ENCODE measurements around the gene LRCOL1.

LRCOL1 gene

GRCh38 chr12:132633398-132633797, 23.0 kb upstream of the LRCOL1 start:
- POLR2A ChIA-PET, result no interaction called here
- CTCF ChIA-PET, result interaction anchor here (1.0 to 3.0 kb wide), 5 partner anchors 8 to 24 kb away, joined by 3 to 15 read pairs (median 3); no protein-coding TSS in a partner anchor
- H3K4me3 ChIP-seq (ENCODE audit: low read depth, low read length), result no peak overlapping the region
- no peak for DNase-seq (ENCODE audit: low read depth, low spot score)
- TF ChIP-seq CTCF (IDR thresholded peaks at IDR 0.05; ENCODE audit: insufficient read depth, low read length, missing control alignments), result no peak

- ChIA-PET POLR2A (no interaction called here), CTCF (interaction anchor here (0.6 to 5.5 kb wide), 7 partner anchors 7 to 23 kb away, joined by 3 to 45 read pairs (median 4); partner anchors contain the start of gene LRCOL1)
- no peak overlapping the region for H3K4me3 ChIP-seq (ENCODE audit: low read depth, low read length)
- no peak for TF ChIP-seq CTCF (IDR thresholded peaks at IDR 0.05; ENCODE audit: insufficient read depth, low read length, missing control alignments)
- no peak for DNase-seq (ENCODE audit: low read depth, low spot score)
These were observed 22.3 kb upstream of the LRCOL1 start for GRCh38 chr12:132632521-132633228.

- no peak for TF ChIP-seq CTCF (IDR thresholded peaks at IDR 0.05; ENCODE audit: insufficient read depth, low read length, missing control alignments)
- ChIA-PET CTCF (interaction anchor here (0.9 to 5.5 kb wide), 3 partner anchors 8 to 217 kb away, joined by 5 to 45 read pairs (median 15); no protein-coding TSS in a partner anchor), POLR2A (no interaction called here)
- no peak overlapping the region for H3K4me3 ChIP-seq (ENCODE audit: low read depth, low read length)
- no peak for DNase-seq (ENCODE audit: low read depth, low spot score)
These were observed 21.3 kb upstream of the LRCOL1 start for GRCh38 chr12:132631666-132632065.

- DNase-seq (ENCODE audit: low read depth, low spot score), result no peak
- no peak for TF ChIP-seq CTCF (IDR thresholded peaks at IDR 0.05; ENCODE audit: insufficient read depth, low read length, missing control alignments)
- POLR2A ChIA-PET, result no interaction called here
- CTCF ChIA-PET, result interaction anchor here (1.7 to 5.5 kb wide), 3 partner anchors 9 to 16 kb away, joined by 7 to 45 read pairs (median 18); no protein-coding TSS in a partner anchor
- no peak overlapping the region for H3K4me3 ChIP-seq (ENCODE audit: low read depth, low read length)
These were observed 20.3 kb upstream of the LRCOL1 start for GRCh38 chr12:132630672-132631071.

GRCh38 chr12:132629330-132629729, 18.9 kb upstream of the LRCOL1 start:
- TF ChIP-seq CTCF (IDR thresholded peaks at IDR 0.05; ENCODE audit: insufficient read depth, low read length, missing control alignments), result no peak
- DNase-seq (ENCODE audit: low read depth, low spot score), result no peak
- H3K4me3 ChIP-seq (ENCODE audit: low read depth, low read length), result no peak overlapping the region
- POLR2A ChIA-PET, result no interaction called here
- CTCF ChIA-PET, result interaction anchor here (1.0 to 5.5 kb wide), 4 partner anchors 10 to 14 kb away, joined by 3 to 45 read pairs (median 12); no protein-coding TSS in a partner anchor

GRCh38 chr12:132625731-132626430, 15.5 kb upstream of the LRCOL1 start:
- CTCF ChIA-PET, result interaction anchor here (1.0 to 1.9 kb wide), 5 partner anchors 10 to 472 kb away, joined by 3 to 9 read pairs (median 4); no protein-coding TSS in a partner anchor
- H3K4me3 ChIP-seq (ENCODE audit: low read depth, low read length), result no peak overlapping the region
- TF ChIP-seq CTCF (IDR thresholded peaks at IDR 0.05; ENCODE audit: insufficient read depth, low read length, missing control alignments), result no peak
- POLR2A ChIA-PET, result no interaction called here
- no peak for DNase-seq (ENCODE audit: low read depth, low spot score)

Data from AG04449 (cell line).